HEK293T (cell line): ENCODE measurements around the gene KMT5B.

Experiments used
- BHLHE40 ChIP-seq: fragments of 450-650 bp; IDR thresholded peaks from 2 replicates; pipeline ENCODE4 v1.6.1; 2016; ENCODE audit warnings: mild to moderate bottlenecking, moderate library complexity, borderline replicate concordance
- FOXA1 ChIP-seq: fragments of 450-650 bp; IDR thresholded peaks from 2 replicates; pipeline ENCODE4 v1.6.1; 2016; ENCODE audit warnings: mild to moderate bottlenecking
- PKNOX1 ChIP-seq: fragments of 450-650 bp; IDR thresholded peaks from 2 replicates; pipeline ENCODE4 v1.6.1; 2016

GRCh38 chr11:68143310-68143689 is 69.8 kb downstream of the KMT5B start:
- TF ChIP-seq BHLHE40 (no peak), PKNOX1 (no peak), FOXA1 (no peak)
